HepG2 (cell line): ENCODE results near the gene HES1. TPM values are rescaled to one million over a fixed set of nuclear protein-coding genes. Genes with fewer than 3 reads are reported as not detected.
A peak's percentile ranks its signal among the peaks of the same experiment; 100 is the strongest.

ENCODE experiments used
- AFF4 ChIP-seq: sonication (generic); formaldehyde crosslinking; IDR thresholded peaks from 2 replicates; pipeline ENCODE4 v1.4.0; 2020; ENCODE audit warnings: missing genetic modification reagents
- ERF ChIP-seq: IDR thresholded peaks from 2 replicates; pipeline ENCODE4 v1.6.1; 2018; ENCODE audit warnings: missing biosample characterization, missing genetic modification reagents
- FOXO1 ChIP-seq: sonication (generic); formaldehyde crosslinking; IDR thresholded peaks from 2 replicates; pipeline ENCODE4 v1.4.0; 2020; ENCODE audit warnings: missing genetic modification reagents
- FOXP1 ChIP-seq, 2 experiments: fragments of 450-650 bp in 1 of 2; IDR thresholded peaks; 2 replicates each; pipeline ENCODE4 v1.6.1; 2017 to 2018; ENCODE audit warnings: antibody characterized with exemption in 1 of 2
- GTF3A ChIP-seq: sonication (generic); formaldehyde crosslinking; conservative IDR thresholded peaks from 2 replicates; pipeline ENCODE4 v1.4.0; 2020; ENCODE audit warnings: mild to moderate bottlenecking, missing genetic modification reagents
- HDAC2 ChIP-seq: sonication (generic); formaldehyde crosslinking; IDR thresholded peaks from 2 replicates; pipeline ENCODE4 v1.4.0; 2020; ENCODE audit warnings: missing genetic modification reagents
- NCOA1 ChIP-seq: sonication (generic); formaldehyde crosslinking; IDR thresholded peaks from 2 replicates; pipeline ENCODE4 v1.9.0; 2021; ENCODE audit warnings: missing genetic modification reagents
- PRDM10 ChIP-seq: sonication (generic); formaldehyde crosslinking; IDR thresholded peaks from 2 replicates; pipeline ENCODE4 v1.4.0; 2020; ENCODE audit warnings: low read depth, missing genetic modification reagents
- ZNF225 ChIP-seq: sonication (generic); formaldehyde crosslinking; IDR thresholded peaks from 2 replicates; pipeline ENCODE4 v1.4.0; 2020; ENCODE audit warnings: mild to moderate bottlenecking, missing genetic modification reagents
- ZNF563 ChIP-seq: sonication (generic); formaldehyde crosslinking; IDR thresholded peaks from 2 replicates; pipeline ENCODE4 v1.8.0; 2022; ENCODE audit warnings: mild to moderate bottlenecking, moderate library complexity, missing genetic modification reagents
- ZNF776 ChIP-seq: sonication (generic); formaldehyde crosslinking; IDR thresholded peaks from 2 replicates; pipeline ENCODE4 v1.4.0; 2020; ENCODE audit warnings: mild to moderate bottlenecking, missing genetic modification reagents
- polyA plus RNA-seq, 8 experiments: library from polyadenylated mRNA; depleted of rRNA in 3 of 8; stranded (reverse) in 7 of 8; unstranded in 1 of 8; fragments of >200 nt; fragmentation: Illumina TruSeq in 4 of 8; extraction: Trizol in 4 of 8; gene quantifications; 2 replicates each; pipeline versions ENCODE4 v1.2.1 to v1.2.3, GENCODE V29; 2011 to 2016; ENCODE audit warnings: low read depth in 4 of 8, missing spikeins in 1 of 8, mixed read lengths in 1 of 8; ENCODE audit not compliant: insufficient read depth in 1 of 8
- total RNA-seq, 5 experiments: library from RNA; depleted of rRNA; stranded (reverse); fragments of >200 nt; fragmentation: Illumina TruSeq; extraction: Trizol; gene quantifications; 2 replicates each; pipeline ENCODE4 v1.2.3, GENCODE V29; 2016; ENCODE audit warnings: low read depth in 1 of 5
- TF ChIP-seq, protein P1 (sequence below): sonication (generic); formaldehyde crosslinking; IDR thresholded peaks from 2 replicates; pipeline ENCODE4 v1.4.0; 2020; ENCODE audit warnings: missing genetic modification reagents
- TF ChIP-seq, protein P2 (sequence below): IDR thresholded peaks from 2 replicates; pipeline ENCODE4 v1.6.1; 2012; ENCODE audit warnings: inconsistent platforms
- TF ChIP-seq, protein P3 (sequence below), 2 experiments: sonication (generic) in 1 of 2; formaldehyde crosslinking in 1 of 2; IDR thresholded peaks; 2 replicates each; pipeline versions ENCODE4 v1.5.1 to v1.6.1; 2011 to 2020; ENCODE audit warnings: borderline replicate concordance in 1 of 2, low read depth in 1 of 2, low read length in 1 of 2, mild to moderate bottlenecking in 1 of 2, missing genetic modification reagents in 1 of 2, moderate library complexity in 1 of 2

Gene HES1
- total and polyA plus RNA-seq, 2 of the 13 experiments (the other 11 are each of a cell fraction or from before 2014, with no cell fraction given) = 15.4 to 19.8 TPM

DNA sequence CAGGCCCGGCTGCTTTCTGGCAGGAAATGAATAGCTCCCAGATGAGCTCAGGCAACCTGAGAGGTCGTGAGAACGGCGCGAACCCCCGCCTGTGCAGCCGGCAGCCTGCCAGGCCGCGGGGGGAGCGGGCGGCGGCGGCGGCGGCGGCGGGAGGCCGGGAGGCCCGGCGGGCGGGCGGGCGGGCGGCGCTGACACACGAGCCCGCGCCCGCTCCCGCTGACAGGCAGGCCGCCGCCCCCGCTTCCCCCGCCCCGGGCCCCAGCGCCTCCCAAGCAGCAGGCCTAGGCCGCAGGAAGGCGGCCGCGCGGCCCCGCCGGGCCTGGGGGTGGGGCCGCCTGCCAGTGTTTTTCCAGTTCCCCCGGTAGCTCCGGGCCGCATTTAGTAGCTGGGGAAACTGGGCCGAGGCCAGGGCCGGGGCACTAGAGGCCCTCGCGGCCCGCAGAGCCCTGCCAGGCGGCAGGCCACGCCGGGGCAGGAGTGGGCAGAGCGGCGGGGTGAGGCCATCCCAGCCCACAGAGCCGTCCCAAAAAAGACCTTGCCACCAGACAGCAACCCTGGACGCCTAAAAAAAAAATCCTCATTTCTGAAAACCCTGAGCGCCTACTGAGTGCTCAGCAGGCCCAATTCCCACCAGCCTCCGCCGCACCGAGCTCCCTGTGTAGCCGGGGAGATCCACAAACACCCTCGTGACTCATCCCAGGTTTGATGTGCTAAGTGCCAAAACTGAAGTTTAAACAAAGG is 5.6 kb downstream of the HES1 start (continued):
- TF ChIP-seq, protein P1, sequence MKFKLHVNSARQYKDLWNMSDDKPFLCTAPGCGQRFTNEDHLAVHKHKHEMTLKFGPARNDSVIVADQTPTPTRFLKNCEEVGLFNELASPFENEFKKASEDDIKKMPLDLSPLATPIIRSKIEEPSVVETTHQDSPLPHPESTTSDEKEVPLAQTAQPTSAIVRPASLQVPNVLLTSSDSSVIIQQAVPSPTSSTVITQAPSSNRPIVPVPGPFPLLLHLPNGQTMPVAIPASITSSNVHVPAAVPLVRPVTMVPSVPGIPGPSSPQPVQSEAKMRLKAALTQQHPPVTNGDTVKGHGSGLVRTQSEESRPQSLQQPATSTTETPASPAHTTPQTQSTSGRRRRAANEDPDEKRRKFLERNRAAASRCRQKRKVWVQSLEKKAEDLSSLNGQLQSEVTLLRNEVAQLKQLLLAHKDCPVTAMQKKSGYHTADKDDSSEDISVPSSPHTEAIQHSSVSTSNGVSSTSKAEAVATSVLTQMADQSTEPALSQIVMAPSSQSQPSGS (CRISPR knock-in tag) = no peak
- TF ChIP-seq PRDM10 (CRISPR knock-in tag) (no peak), ZNF563 (CRISPR knock-in tag) (peak; percentile 31; the same call in 1 of the 2 replicates), ZNF776 (no peak), ERF (CRISPR knock-in tag) (0 out of 2 replicates have a peak, but pooled peaks have one; percentile 46), FOXO1 (CRISPR knock-in tag) (no peak), AFF4 (CRISPR knock-in tag) (no peak), FOXP1 (IDR thresholded peaks at IDR 0.05) (no peak), FOXP1 (CRISPR knock-in tag; IDR thresholded peaks at IDR 0.05) (no peak; the same call in 1 of the 2 replicates), HDAC2 (0 out of 2 replicates have a peak, but pooled peaks have one; percentile 31), GTF3A (no peak), ZNF225 (CRISPR knock-in tag) (no peak), NCOA1 (CRISPR knock-in tag) (no peak)
- TF ChIP-seq, protein P2, sequence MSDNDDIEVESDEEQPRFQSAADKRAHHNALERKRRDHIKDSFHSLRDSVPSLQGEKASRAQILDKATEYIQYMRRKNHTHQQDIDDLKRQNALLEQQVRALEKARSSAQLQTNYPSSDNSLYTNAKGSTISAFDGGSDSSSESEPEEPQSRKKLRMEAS = peak; percentile 73
- TF ChIP-seq, protein P3, sequence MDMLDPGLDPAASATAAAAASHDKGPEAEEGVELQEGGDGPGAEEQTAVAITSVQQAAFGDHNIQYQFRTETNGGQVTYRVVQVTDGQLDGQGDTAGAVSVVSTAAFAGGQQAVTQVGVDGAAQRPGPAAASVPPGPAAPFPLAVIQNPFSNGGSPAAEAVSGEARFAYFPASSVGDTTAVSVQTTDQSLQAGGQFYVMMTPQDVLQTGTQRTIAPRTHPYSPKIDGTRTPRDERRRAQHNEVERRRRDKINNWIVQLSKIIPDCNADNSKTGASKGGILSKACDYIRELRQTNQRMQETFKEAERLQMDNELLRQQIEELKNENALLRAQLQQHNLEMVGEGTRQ (IDR thresholded peaks at IDR 0.05; ENCODE audit: low read depth, low read length) = no peak
- TF ChIP-seq, protein P3 (CRISPR knock-in tag; IDR thresholded peaks at IDR 0.05; ENCODE audit: borderline replicate concordance) = no peak
